HepG2 (cell line): ENCODE measurements around the gene TEAD1. TPM values are rescaled to one million over a fixed set of nuclear protein-coding genes. Genes with fewer than 3 reads are reported as not detected.

Experiments used
- ATF1 ChIP-seq: IDR thresholded peaks from 2 replicates; pipeline ENCODE4 v1.6.1; 2016; ENCODE audit warnings: mild to moderate bottlenecking, control low read depth
- BCLAF1 ChIP-seq: fragments of 450-650 bp; IDR thresholded peaks from 2 replicates; pipeline ENCODE4 v1.6.1; 2017; ENCODE audit warnings: mild to moderate bottlenecking
- E2F5 ChIP-seq: sonication (generic); formaldehyde crosslinking; conservative IDR thresholded peaks from 2 replicates; pipeline ENCODE4 v1.4.0; 2020; ENCODE audit warnings: missing genetic modification reagents
- ESRRA ChIP-seq: sonication (generic); formaldehyde crosslinking; IDR thresholded peaks from 2 replicates; pipeline ENCODE4 v1.5.1; 2020; ENCODE audit warnings: mild to moderate bottlenecking, low read depth, missing genetic modification reagents
- FOSL1 ChIP-seq: sonication (generic); formaldehyde crosslinking; IDR thresholded peaks from 2 replicates; pipeline ENCODE4 v1.9.0; 2021; ENCODE audit warnings: missing genetic modification reagents, borderline replicate concordance
- KLF9 ChIP-seq: IDR thresholded peaks from 2 replicates; pipeline ENCODE4 v1.6.1; 2016; ENCODE audit warnings: low read depth
- MED8 ChIP-seq: sonication (generic); formaldehyde crosslinking; IDR thresholded peaks from 2 replicates; pipeline ENCODE4 v1.8.1; 2023; ENCODE audit warnings: mild to moderate bottlenecking, missing genetic modification reagents; ENCODE audit not compliant: insufficient replicate concordance
- MXI1 ChIP-seq: IDR thresholded peaks from 3 replicates; pipeline ENCODE4 v1.6.1; 2012; ENCODE audit warnings: low read depth, low read length, inconsistent platforms, borderline replicate concordance
- RFX3 ChIP-seq: IDR thresholded peaks from 2 replicates; pipeline ENCODE4 v1.6.1; 2016; ENCODE audit warnings: missing biosample characterization, missing genetic modification reagents
- SMAD3 ChIP-seq: sonication (generic); formaldehyde crosslinking; IDR thresholded peaks from 2 replicates; pipeline ENCODE4 v1.4.0; 2020; ENCODE audit warnings: missing genetic modification reagents
- SP2 ChIP-seq: sonication (generic); formaldehyde crosslinking; IDR thresholded peaks from 2 replicates; pipeline ENCODE4 v1.5.1; 2020; ENCODE audit warnings: mild to moderate bottlenecking, missing genetic modification reagents
- STAT6 ChIP-seq: sonication (generic); formaldehyde crosslinking; IDR thresholded peaks from 2 replicates; pipeline ENCODE4 v1.4.0; 2020; ENCODE audit warnings: missing genetic modification reagents, mild to moderate bottlenecking, borderline replicate concordance
- WIZ ChIP-seq: sonication (generic); formaldehyde crosslinking; IDR thresholded peaks from 2 replicates; pipeline ENCODE4 v1.5.1; 2020; ENCODE audit warnings: mild to moderate bottlenecking, missing genetic modification reagents
- ZBTB26 ChIP-seq: IDR thresholded peaks from 2 replicates; pipeline ENCODE4 v1.6.1; 2016; ENCODE audit warnings: missing compliant biosample characterization, missing genetic modification reagents, borderline replicate concordance
- ZHX1 ChIP-seq: sonication (generic); formaldehyde crosslinking; IDR thresholded peaks from 2 replicates; pipeline ENCODE4 v1.8.1; 2022; ENCODE audit warnings: low read depth, mild to moderate bottlenecking, missing genetic modification reagents
- ZNF777 ChIP-seq: sonication (generic); formaldehyde crosslinking; IDR thresholded peaks from 2 replicates; pipeline ENCODE4 v1.4.0; 2020; ENCODE audit warnings: missing genetic modification reagents
- ZNF883 ChIP-seq: sonication (generic); formaldehyde crosslinking; IDR thresholded peaks from 2 replicates; pipeline ENCODE4 v1.5.1; 2020; ENCODE audit warnings: mild to moderate bottlenecking, missing genetic modification reagents; ENCODE audit errors: not compliant biosample characterization
- polyA plus RNA-seq, 8 experiments: library from polyadenylated mRNA; depleted of rRNA in 3 of 8; stranded (reverse) in 7 of 8; unstranded in 1 of 8; fragments of >200 nt; fragmentation: Illumina TruSeq in 4 of 8; extraction: Trizol in 4 of 8; gene quantifications; 2 replicates each; pipeline versions ENCODE4 v1.2.1 to v1.2.3, GENCODE V29; 2011 to 2016; ENCODE audit warnings: low read depth in 4 of 8, missing spikeins in 1 of 8, mixed read lengths in 1 of 8; ENCODE audit not compliant: insufficient read depth in 1 of 8
- total RNA-seq, 5 experiments: library from RNA; depleted of rRNA; stranded (reverse); fragments of >200 nt; fragmentation: Illumina TruSeq; extraction: Trizol; gene quantifications; 2 replicates each; pipeline ENCODE4 v1.2.3, GENCODE V29; 2016; ENCODE audit warnings: low read depth in 1 of 5

The TEAD1 gene
- total and polyA plus RNA-seq, 2 of the 13 experiments (the other 11 are each of a cell fraction or from before 2014, with no cell fraction given), result 20.1 to 30.5 TPM

GRCh38 chr11:12802418-12803085 lies 128.3 kb downstream of the TEAD1 start (continued):
- TF ChIP-seq ZBTB26 (CRISPR knock-in tag) (peak; percentile 63; the same call in 1 of the 2 replicates), FOSL1 (CRISPR knock-in tag) (no peak; the same call in 1 of the 2 replicates), E2F5 (CRISPR knock-in tag) (no peak), ATF1 (0 out of 2 replicates have a peak, but pooled peaks have one; percentile 37), WIZ (CRISPR knock-in tag) (no peak), BCLAF1 (no peak), RFX3 (CRISPR knock-in tag) (peak; percentile 96), MXI1 (peak; percentile 96; the same call in 2 of the 3 replicates), SP2 (CRISPR knock-in tag) (no peak), ZNF883 (no peak), STAT6 (CRISPR knock-in tag) (peak; percentile 96), SMAD3 (CRISPR knock-in tag) (peak; percentile 87; the same call in 1 of the 2 replicates), ZNF777 (CRISPR knock-in tag) (no peak), KLF9 (CRISPR knock-in tag) (no peak), ZHX1 (no peak), ESRRA (CRISPR knock-in tag) (no peak), MED8 (CRISPR knock-in tag) (no peak)
